ENCODE data around the gene FBXO27. TPM values are rescaled to one million over a fixed set of nuclear protein-coding genes. Genes with fewer than 3 reads are reported as not detected.

Gene FBXO27
- total and polyA plus RNA-seq, 2 of the 13 experiments (the other 11 are each of a cell fraction or from before 2014, with no cell fraction given): 0.15 to 2.8 TPM

GRCh38 chr19:38993271-38993670 lies 39.1 kb downstream of the FBXO27 start:
- no peak overlapping the region for H3K4me2 ChIP-seq (ENCODE audit: low read depth, low read length)
- WGBS (ENCODE audit: low lambda C conversion rate): 22% methylated on average over 3 of the region's 3 CpGs
- in situ Hi-C loops (cut with HindIII; ENCODE audit: extremely low pct_ligation_motif_present, low pct_unique_long_range_greater_than_20kb): no loop called here
- BruUV-seq (replicated peaks): no TSS peak
- POLR2A ChIA-PET: no interaction called here
- DNase-seq (ENCODE audit: low spot score): no peak
- H3K9ac ChIP-seq (ENCODE audit: insufficient read depth, low read depth, low read length): no peak overlapping the region
- H3K4me3 ChIP-seq (replicated peaks in 1 of 3; ENCODE audit: insufficient read depth in 1 of 3, low read depth in 2 of 3, low read length in 3 of 3): no peak overlapping the region
- H3K79me2 ChIP-seq (ENCODE audit: insufficient read depth, low read length): no peaks in the 10 kb centered on the region
- intact Hi-C loops (cut with micrococcal nuclease; ENCODE audit: unreplicated experiment): no loop called here
- no peaks in the 10 kb centered on the region for H4K20me1 ChIP-seq (ENCODE audit: insufficient read depth, low read length)
- no peak for FAIRE-seq
- no peak overlapping the region for H2AFZ ChIP-seq (ENCODE audit: low read length)
- ATAC-seq: no peak
- no peaks in the 10 kb centered on the region for H3K9me3 ChIP-seq (ENCODE audit: low read length)
- peaks cover 1 to 14% of the 10 kb centered on the region in 2 experiments; a peak in 2 of 5 replicates for H3K27me3 ChIP-seq (ENCODE audit: control insufficient read depth in 1 of 2, insufficient read depth in 2 of 2, low read length in 2 of 2)
- CTCF ChIA-PET (ENCODE audit: low intra/inter-chr PET ratio, low total read pairs): no interaction called here
- H3K27ac ChIP-seq (ENCODE audit: extremely low read length, insufficient read depth, low read length): no peak overlapping the region
- TF ChIP-seq, protein P1, sequence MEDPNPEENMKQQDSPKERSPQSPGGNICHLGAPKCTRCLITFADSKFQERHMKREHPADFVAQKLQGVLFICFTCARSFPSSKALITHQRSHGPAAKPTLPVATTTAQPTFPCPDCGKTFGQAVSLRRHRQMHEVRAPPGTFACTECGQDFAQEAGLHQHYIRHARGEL (CRISPR knock-in tag; IDR thresholded peaks at IDR 0.05): no peak
- TF ChIP-seq BCLAF1 (IDR thresholded peaks at IDR 0.05) (no peak), KLF11 (CRISPR knock-in tag; IDR thresholded peaks at IDR 0.05) (no peak), TERF1 (CRISPR knock-in tag; IDR thresholded peaks at IDR 0.05) (no peak), ZBTB25 (CRISPR knock-in tag; IDR thresholded peaks at IDR 0.05) (no peak), SRSF9 (IDR thresholded peaks at IDR 0.05; ENCODE audit: borderline replicate concordance, insufficient read depth, low read depth, low read length, poor library complexity, severe bottlenecking) (no peak), HNRNPUL1 (IDR thresholded peaks at IDR 0.05; ENCODE audit: low read depth, low read length) (no peak), TAF15 (IDR thresholded peaks at IDR 0.05; ENCODE audit: low read depth, low read length, poor library complexity, severe bottlenecking) (no peak), REPIN1 (CRISPR knock-in tag; IDR thresholded peaks at IDR 0.05; ENCODE audit: borderline replicate concordance, low read depth) (no peak)
- TF ChIP-seq, protein P2, sequence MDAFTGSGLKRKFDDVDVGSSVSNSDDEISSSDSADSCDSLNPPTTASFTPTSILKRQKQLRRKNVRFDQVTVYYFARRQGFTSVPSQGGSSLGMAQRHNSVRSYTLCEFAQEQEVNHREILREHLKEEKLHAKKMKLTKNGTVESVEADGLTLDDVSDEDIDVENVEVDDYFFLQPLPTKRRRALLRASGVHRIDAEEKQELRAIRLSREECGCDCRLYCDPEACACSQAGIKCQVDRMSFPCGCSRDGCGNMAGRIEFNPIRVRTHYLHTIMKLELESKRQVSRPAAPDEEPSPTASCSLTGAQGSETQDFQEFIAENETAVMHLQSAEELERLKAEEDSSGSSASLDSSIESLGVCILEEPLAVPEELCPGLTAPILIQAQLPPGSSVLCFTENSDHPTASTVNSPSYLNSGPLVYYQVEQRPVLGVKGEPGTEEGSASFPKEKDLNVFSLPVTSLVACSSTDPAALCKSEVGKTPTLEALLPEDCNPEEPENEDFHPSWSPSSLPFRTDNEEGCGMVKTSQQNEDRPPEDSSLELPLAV (CRISPR knock-in tag; conservative IDR thresholded peaks at IDR 0.05; ENCODE audit: low read depth): no peak
- TF ChIP-seq, protein P3, sequence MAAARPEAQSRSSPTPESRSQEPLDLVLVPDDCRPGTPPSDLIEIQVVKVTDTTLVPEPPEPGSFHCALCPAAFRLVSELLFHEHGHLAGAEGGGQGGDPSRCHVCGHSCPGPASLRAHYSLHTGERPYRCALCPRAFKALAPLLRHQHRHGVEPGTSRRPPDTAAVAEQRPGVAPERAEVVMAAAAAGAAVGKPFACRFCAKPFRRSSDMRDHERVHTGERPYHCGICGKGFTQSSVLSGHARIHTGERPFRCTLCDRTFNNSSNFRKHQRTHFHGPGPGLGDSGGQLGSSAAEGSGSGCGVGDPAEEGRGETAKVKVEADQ (CRISPR knock-in tag; IDR thresholded peaks at IDR 0.05; ENCODE audit: borderline replicate concordance): no peak
- TF ChIP-seq, protein P4, sequence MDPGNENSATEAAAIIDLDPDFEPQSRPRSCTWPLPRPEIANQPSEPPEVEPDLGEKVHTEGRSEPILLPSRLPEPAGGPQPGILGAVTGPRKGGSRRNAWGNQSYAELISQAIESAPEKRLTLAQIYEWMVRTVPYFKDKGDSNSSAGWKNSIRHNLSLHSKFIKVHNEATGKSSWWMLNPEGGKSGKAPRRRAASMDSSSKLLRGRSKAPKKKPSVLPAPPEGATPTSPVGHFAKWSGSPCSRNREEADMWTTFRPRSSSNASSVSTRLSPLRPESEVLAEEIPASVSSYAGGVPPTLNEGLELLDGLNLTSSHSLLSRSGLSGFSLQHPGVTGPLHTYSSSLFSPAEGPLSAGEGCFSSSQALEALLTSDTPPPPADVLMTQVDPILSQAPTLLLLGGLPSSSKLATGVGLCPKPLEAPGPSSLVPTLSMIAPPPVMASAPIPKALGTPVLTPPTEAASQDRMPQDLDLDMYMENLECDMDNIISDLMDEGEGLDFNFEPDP (CRISPR knock-in tag; conservative IDR thresholded peaks at IDR 0.05): no peak
- peaks cover 46% of the 10 kb centered on the region for H3K4me1 ChIP-seq (ENCODE audit: insufficient read depth, low read length)
- no peaks in the 10 kb centered on the region for H3K36me3 ChIP-seq (replicated peaks in 1 of 2; ENCODE audit: control insufficient read depth in 1 of 2, insufficient read depth in 2 of 2, low read length in 2 of 2)
